Activated naive CD4-positive, alpha-beta T cell treated with Interleukin-2 at 50 U/mL for 16 hours (primary cell): ENCODE results near the gene RNF183.
"Not testable (repeated sequence)": the region's sequence is repeated elsewhere in the genome, so short reads cannot be mapped to it uniquely, and the experiment has no call there.

Experiments used
- DNase-seq: peaks from one replicate; pipeline ENCODE4 v3.0.0-alpha.2; 2020

Gene RNF183

GRCh38 chr9:113315231-113315630, 12.1 kb upstream of the RNF183 start:
- no peak for DNase-seq

GRCh38 chr9:113313261-113313660, 10.1 kb upstream of the RNF183 start:
- no peak for DNase-seq

GRCh38 chr9:113311961-113312360, 8.8 kb upstream of the RNF183 start:
- no peak for DNase-seq

- DNase-seq = no peak
Measured at GRCh38 chr9:113310538-113310937, 7.4 kb upstream of the RNF183 start.

- DNase-seq = no peak
Measured at GRCh38 chr9:113309204-113309813, 6.1 kb upstream of the RNF183 start.

GRCh38 chr9:113307396-113307975, 4.3 kb upstream of the RNF183 start:
- no peak for DNase-seq

- DNase-seq = no peak
Measured at GRCh38 chr9:113306566-113306965, 3.4 kb upstream of the RNF183 start.

GRCh38 chr9:113301548-113301947, 1.6 kb downstream of the RNF183 start:
- DNase-seq = no peak

GRCh38 chr9:113299800-113300292, 3.3 kb downstream of the RNF183 start:
- DNase-seq = no peak

- DNase-seq = no peak
Measured at GRCh38 chr9:113298924-113299770, 4.0 kb downstream of the RNF183 start.

- DNase-seq = no peak
Measured at GRCh38 chr9:113298311-113298710, 4.9 kb downstream of the RNF183 start.

- no peak for DNase-seq
Measured at GRCh38 chr9:113296796-113297558, 6.2 kb downstream of the RNF183 start.

- DNase-seq = not testable (repeated sequence)
Measured at GRCh38 chr9:113296247-113296646, 6.9 kb downstream of the RNF183 start.

GRCh38 chr9:113293285-113293878, 9.8 kb downstream of the RNF183 start:
- no peak for DNase-seq

- no peak for DNase-seq
Measured at GRCh38 chr9:113290052-113290607, 13.0 kb downstream of the RNF183 start.

GRCh38 chr9:113289091-113289490, 14.1 kb downstream of the RNF183 start:
- no peak for DNase-seq

- DNase-seq = no peak
Measured at GRCh38 chr9:113281356-113281755, 21.8 kb downstream of the RNF183 start.

GRCh38 chr9:113278840-113279239, 24.3 kb downstream of the RNF183 start:
- DNase-seq = no peak

- DNase-seq = peak; percentile 97
Measured at GRCh38 chr9:113275157-113276131, 27.7 kb downstream of the RNF183 start, which contains the start of the genes CDC26 and PRPF4. TSS of gene CDC26 (minus strand) at chr9:113275572. CDS start at chr9:113272507, 3,065 bp downstream. TSS of gene PRPF4 (plus strand) at chr9:113275658. CDS start at chr9:113275744, 86 bp downstream.

GRCh38 chr9:113274474-113275156, 28.6 kb downstream of the RNF183 start:
- DNase-seq = no peak
